Neural crest cell (in vitro differentiated cells): ENCODE results near the gene OR5P2. TPM values are rescaled to one million over a fixed set of nuclear protein-coding genes. Genes with fewer than 3 reads are reported as not detected.
"Not testable (repeated sequence)": the region's sequence is repeated elsewhere in the genome, so short reads cannot be mapped to it uniquely, and the experiment has no call there.

ENCODE experiments used
- DNase-seq: peaks from one replicate; pipeline ENCODE4 v3.0.0; 2021; ENCODE audit warnings: low read depth, mixed read lengths, low spot score
- H3K27ac Mint-ChIP-seq: one replicate; pipeline ENCODE4 v1.8.0; 2021; ENCODE audit warnings: mild to moderate bottlenecking, mixed read lengths; ENCODE audit not compliant: unreplicated experiment
- H3K27me3 Mint-ChIP-seq: 2 replicates; pipeline ENCODE4 v1.8.0; 2021; ENCODE audit warnings: low read depth, mild to moderate bottlenecking, mixed read lengths
- H3K36me3 Mint-ChIP-seq: 2 replicates; pipeline ENCODE4 v1.8.0; 2021; ENCODE audit warnings: low read depth, mild to moderate bottlenecking, mixed read lengths
- H3K4me1 Mint-ChIP-seq: 2 replicates; pipeline ENCODE4 v1.8.0; 2021; ENCODE audit warnings: mixed read lengths
- H3K4me3 Mint-ChIP-seq: one replicate; pipeline ENCODE4 v1.8.0; 2021; ENCODE audit warnings: mild to moderate bottlenecking, mixed read lengths
- H3K9me3 Mint-ChIP-seq: 2 replicates; pipeline ENCODE4 v1.8.0; 2021; ENCODE audit warnings: mixed read lengths
- total RNA-seq: library from RNA; stranded (reverse); gene quantifications from 2 replicates; pipeline ENCODE4 v1.2.1, GENCODE V29; 2021
- TF ChIP-seq, protein P1 (sequence below): fragments of 200-600 bp; sonication (generic); conservative IDR thresholded peaks from 2 replicates; pipeline ENCODE4 v1.5.0; 2021; ENCODE audit warnings: antibody characterized with exemption, mild to moderate bottlenecking

The OR5P2 gene
- total RNA-seq, 1 donor from 2014 or later = not detected

DNA sequence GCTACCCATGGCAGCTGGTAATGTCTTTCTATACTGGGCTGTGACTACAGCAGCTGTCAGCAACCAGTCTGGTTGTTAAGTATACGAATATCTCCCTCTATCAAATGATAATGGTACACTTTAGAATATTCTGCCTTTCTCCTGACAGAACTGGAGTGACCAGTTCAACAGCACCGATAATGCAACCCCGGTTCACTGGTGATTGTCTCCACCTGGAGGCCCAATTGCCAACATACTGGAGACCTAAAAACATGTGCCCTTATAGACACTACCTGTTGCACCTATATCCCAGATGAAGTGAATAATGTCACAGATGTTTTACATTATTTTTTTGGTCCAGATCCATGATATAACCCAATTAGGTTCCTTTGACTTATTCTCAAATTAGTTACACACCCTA, 21.1 kb downstream of the OR5P2 start:
- H3K4me1 Mint-ChIP-seq = no peaks in the 10 kb centered on the region

DNA sequence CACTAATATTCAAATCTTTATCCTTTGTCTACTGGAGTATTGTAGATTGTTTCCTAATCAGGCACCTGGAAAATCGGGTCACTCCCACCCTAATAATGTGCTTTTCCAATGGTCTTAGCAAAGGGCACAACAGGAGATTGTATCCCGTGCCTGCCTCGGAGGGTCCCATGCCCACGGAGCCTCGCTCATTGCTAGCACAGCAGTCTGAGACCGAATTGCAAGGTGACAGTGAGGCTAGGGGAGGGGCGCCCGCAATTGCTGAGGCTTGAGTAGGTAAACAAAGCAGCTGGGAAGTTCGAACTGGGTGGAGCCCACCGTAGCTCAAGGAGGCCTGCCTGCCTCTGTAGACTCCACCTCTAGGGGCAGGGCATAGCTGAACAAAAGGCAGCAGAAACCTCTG, 32.4 kb downstream of the OR5P2 start:
- DNase-seq, H3K27me3 Mint-ChIP-seq, H3K27ac Mint-ChIP-seq, H3K36me3 Mint-ChIP-seq, H3K9me3 Mint-ChIP-seq, H3K4me1 Mint-ChIP-seq, H3K4me3 Mint-ChIP-seq: not testable (repeated sequence)

More for the DNA sequence above, 21.1 kb downstream of the OR5P2 start:
- TF ChIP-seq, protein P1, sequence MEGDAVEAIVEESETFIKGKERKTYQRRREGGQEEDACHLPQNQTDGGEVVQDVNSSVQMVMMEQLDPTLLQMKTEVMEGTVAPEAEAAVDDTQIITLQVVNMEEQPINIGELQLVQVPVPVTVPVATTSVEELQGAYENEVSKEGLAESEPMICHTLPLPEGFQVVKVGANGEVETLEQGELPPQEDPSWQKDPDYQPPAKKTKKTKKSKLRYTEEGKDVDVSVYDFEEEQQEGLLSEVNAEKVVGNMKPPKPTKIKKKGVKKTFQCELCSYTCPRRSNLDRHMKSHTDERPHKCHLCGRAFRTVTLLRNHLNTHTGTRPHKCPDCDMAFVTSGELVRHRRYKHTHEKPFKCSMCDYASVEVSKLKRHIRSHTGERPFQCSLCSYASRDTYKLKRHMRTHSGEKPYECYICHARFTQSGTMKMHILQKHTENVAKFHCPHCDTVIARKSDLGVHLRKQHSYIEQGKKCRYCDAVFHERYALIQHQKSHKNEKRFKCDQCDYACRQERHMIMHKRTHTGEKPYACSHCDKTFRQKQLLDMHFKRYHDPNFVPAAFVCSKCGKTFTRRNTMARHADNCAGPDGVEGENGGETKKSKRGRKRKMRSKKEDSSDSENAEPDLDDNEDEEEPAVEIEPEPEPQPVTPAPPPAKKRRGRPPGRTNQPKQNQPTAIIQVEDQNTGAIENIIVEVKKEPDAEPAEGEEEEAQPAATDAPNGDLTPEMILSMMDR = no peak
- no peak overlapping the region for H3K4me3 Mint-ChIP-seq
- peaks cover 2% of the 10 kb centered on the region for H3K27me3 Mint-ChIP-seq
- no peaks in the 10 kb centered on the region for H3K9me3 Mint-ChIP-seq
- no peak overlapping the region for H3K27ac Mint-ChIP-seq
- DNase-seq = no peak
- no peaks in the 10 kb centered on the region for H3K36me3 Mint-ChIP-seq

DNA sequence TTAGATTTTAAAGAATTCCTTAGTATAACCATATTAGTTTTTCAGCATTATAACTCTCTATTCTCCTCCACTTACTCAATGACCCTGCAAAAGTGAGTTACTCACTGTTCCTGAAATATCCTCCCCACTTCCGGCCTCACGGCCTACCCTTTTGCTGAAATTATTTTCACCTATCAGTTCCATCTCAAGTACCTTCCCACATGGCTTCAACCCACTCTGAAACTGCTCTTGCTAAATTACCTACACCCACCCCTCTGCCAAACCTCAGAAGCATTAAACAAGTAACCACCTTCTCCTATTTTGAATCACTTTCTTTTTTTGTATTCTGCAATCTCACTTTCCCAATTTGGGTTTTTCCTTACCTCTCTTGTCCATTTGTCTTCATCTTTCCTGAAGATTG, 37.7 kb downstream of the OR5P2 start:
- Mint-ChIP-seq H3K9me3 (peaks cover 7% of the 10 kb centered on the region), H3K4me3 (no peak overlapping the region), H3K36me3 (no peaks in the 10 kb centered on the region), H3K27me3 (peaks cover 2% of the 10 kb centered on the region), H3K4me1 (no peaks in the 10 kb centered on the region), H3K27ac (no peak overlapping the region)
- no peak for DNase-seq
- TF ChIP-seq, protein P1 = no peak

- H3K36me3 Mint-ChIP-seq = no peaks in the 10 kb centered on the region
- TF ChIP-seq, protein P1 = no peak
- no peak for DNase-seq
- H3K4me3 Mint-ChIP-seq = no peak overlapping the region
- no peaks in the 10 kb centered on the region for H3K4me1 Mint-ChIP-seq
- H3K9me3 Mint-ChIP-seq = no peaks in the 10 kb centered on the region
- peaks cover 2% of the 10 kb centered on the region for H3K27me3 Mint-ChIP-seq
- no peak overlapping the region for H3K27ac Mint-ChIP-seq
These were observed 47.3 kb downstream of the OR5P2 start for GRCh38 chr11:7749456-7749855.

Other genes starting within 250 kb of the OR5P2 start
- gene CYB5R2, start 123.4 kb downstream of the OR5P2 start, total RNA-seq = 15.1 and 19.2 TPM in 2 replicates
- not detected in 2 replicates for gene OVCH2, start 90.5 kb downstream of the OR5P2 start, total RNA-seq
- not detected in 2 replicates for gene OR5P3, start 33.9 kb upstream of the OR5P2 start, total RNA-seq
- not detected in 2 replicates for gene OR10A6, start 134.3 kb upstream of the OR5P2 start, total RNA-seq
- not detected in 2 replicates for gene OR10A3, start 144.8 kb upstream of the OR5P2 start, total RNA-seq
- not detected in 2 replicates for gene NLRP10, start 168.5 kb upstream of the OR5P2 start, total RNA-seq
- gene EIF3F, start 190.4 kb upstream of the OR5P2 start, total RNA-seq = 317 and 324 TPM in 2 replicates